Measurements from ENCODE around the gene THEM4. TPM values are rescaled to one million over a fixed set of nuclear protein-coding genes. Genes with fewer than 3 reads are reported as not detected.
A peak's percentile ranks its signal among the peaks of the same experiment; 100 is the strongest.
"Not testable (repeated sequence)": the region's sequence is repeated elsewhere in the genome, so short reads cannot be mapped to it uniquely, and the experiment has no call there.

THEM4 gene
- total and polyA plus RNA-seq, 10 donors: 10.1 to 46.3 (median 15.5) TPM

GRCh38 chr1:151905070-151905442 is 4.3 kb downstream of the THEM4 start:
- peaks cover 3 to 43% (median 15%) of the 10 kb centered on the region in 6 donors for H3K4me1 ChIP-seq
- WGBS, 5 donors: 37 to 72% (median 54%) methylated on average over 2 of the region's 2 CpGs
- H3K36me3 ChIP-seq: peaks cover 0 to 28% (median 4%) of the 10 kb centered on the region in 6 donors
- H3K27ac ChIP-seq: peak overlapping the region in 6 of 8 donors; percentile 7 to 75 (median 46)
- H3K9me3 ChIP-seq: peaks cover 5 to 61% (median 39%) of the 10 kb centered on the region in 8 donors
- DNase-seq: no peak
- no peaks in the 10 kb centered on the region for H3K27me3 ChIP-seq (replicated peaks in 1 of 7)
- intact Hi-C loops (cut with DNase I; ENCODE audit: low total_unique reads): no loop called here
- no peak overlapping the region for H3K4me3 ChIP-seq
- TF ChIP-seq POLR2AphosphoS5 (IDR thresholded peaks at IDR 0.05) (peak in 2 of 3 donors; percentile 33 to 80), CTCF (IDR thresholded peaks at IDR 0.05 in 8 of 11, conservative IDR thresholded peaks at IDR 0.05 in 3 of 11) (no peak)

- intact Hi-C loops (cut with DNase I; ENCODE audit: low total_unique reads): no loop called here
- no peak overlapping the region for H3K4me3 ChIP-seq
- DNase-seq: no peak
- H3K4me1 ChIP-seq: peaks cover 0 to 42% (median 10%) of the 10 kb centered on the region in 6 donors
- no peak for TF ChIP-seq POLR2AphosphoS5 (IDR thresholded peaks at IDR 0.05)
- no peak for TF ChIP-seq POLR2A (IDR thresholded peaks at IDR 0.05)
- TF ChIP-seq CTCF (IDR thresholded peaks at IDR 0.05 in 8 of 11, conservative IDR thresholded peaks at IDR 0.05 in 3 of 11): no peak
- peaks cover 0 to 26% (median 4%) of the 10 kb centered on the region in 6 donors for H3K36me3 ChIP-seq
- no peaks in the 10 kb centered on the region for H3K27me3 ChIP-seq (replicated peaks in 1 of 7)
- no peak overlapping the region for H3K27ac ChIP-seq
- peaks cover 5 to 60% (median 41%) of the 10 kb centered on the region in 8 donors for H3K9me3 ChIP-seq
- 58 to 78% (median 66%) methylated on average over 2 of the region's 2 CpGs for WGBS, 5 donors
These were observed 6.5 kb downstream of the THEM4 start for GRCh38 chr1:151902858-151903257.

GRCh38 chr1:151900804-151901203 is 8.5 kb downstream of the THEM4 start:
- peaks cover 5 to 39% (median 29%) of the 10 kb centered on the region in 8 donors for H3K9me3 ChIP-seq
- peaks cover 0 to 41% (median 9%) of the 10 kb centered on the region in 6 donors for H3K4me1 ChIP-seq
- H3K36me3 ChIP-seq: peaks cover 0 to 11% (median under 1%) of the 10 kb centered on the region in 6 donors
- 95 to 100% (median 97%) methylated on average over 3 of the region's 3 CpGs for WGBS, 5 donors
- DNase-seq; H3K4me3 ChIP-seq; H3K27me3 ChIP-seq (replicated peaks in 1 of 7); intact Hi-C loops (cut with DNase I; ENCODE audit: low total_unique reads); H3K27ac ChIP-seq: not testable (repeated sequence)

GRCh38 chr1:151898519-151898991 is 10.8 kb downstream of the THEM4 start:
- H3K27ac ChIP-seq: peak overlapping the region in 4 of 8 donors; percentile 49 to 79 (median 62)
- peak overlapping the region in 1 of 8 donors; percentile 35 for H3K4me3 ChIP-seq
- no peaks in the 10 kb centered on the region for H3K27me3 ChIP-seq (replicated peaks in 1 of 7)
- H3K4me1 ChIP-seq: peaks cover 0 to 26% (median 7%) of the 10 kb centered on the region in 6 donors
- H3K36me3 ChIP-seq: peaks cover 0 to 31% (median 15%) of the 10 kb centered on the region in 6 donors
- no peak for DNase-seq
- peaks cover 5 to 35% (median 29%) of the 10 kb centered on the region in 8 donors for H3K9me3 ChIP-seq
- 23 to 53% (median 45%) methylated on average over 2 of the region's 2 CpGs for WGBS, 5 donors
- peak in 1 of 3 donors; percentile 29 for TF ChIP-seq POLR2AphosphoS5 (IDR thresholded peaks at IDR 0.05)
- no peak for TF ChIP-seq CTCF (IDR thresholded peaks at IDR 0.05 in 8 of 11, conservative IDR thresholded peaks at IDR 0.05 in 3 of 11)
- TF ChIP-seq POLR2A (IDR thresholded peaks at IDR 0.05): no peak
- intact Hi-C loops (cut with DNase I; ENCODE audit: low total_unique reads): no loop called here
